ENCODE measurements around the gene ALDH3B1. TPM values are rescaled to one million over a fixed set of nuclear protein-coding genes. Genes with fewer than 3 reads are reported as not detected.

Gene ALDH3B1
- total RNA-seq, 1 donor from 2014 or later: 42.8 TPM

- Histone ChIP-seq H3K27me3 (no peaks in the 10 kb centered on the region), H3K36me3 (peaks cover 30 to 35% of the 10 kb centered on the region in 2 donors), H3K27ac (no peak overlapping the region), H3K9me3 (no peaks in the 10 kb centered on the region), H3K4me3 (no peak overlapping the region), H3K4me1 (no peaks in the 10 kb centered on the region)
- TF ChIP-seq CTCF (IDR thresholded peaks at IDR 0.05): no peak
- DNase-seq (ENCODE audit: low spot score in 2 of 2): no peak
- intact Hi-C loops (cut with DNase I): no loop called here
Observed at GRCh38 chr11:68065841-68066240, 55.7 kb downstream of the ALDH3B1 start.

- peaks cover 21 to 35% of the 10 kb centered on the region in 2 donors for H3K36me3 ChIP-seq
- no peaks in the 10 kb centered on the region for H3K9me3 ChIP-seq
- intact Hi-C loops (cut with DNase I): no loop called here
- H3K4me1 ChIP-seq: no peaks in the 10 kb centered on the region
- no peak overlapping the region for H3K4me3 ChIP-seq
- DNase-seq (ENCODE audit: low spot score in 2 of 2): no peak
- no peaks in the 10 kb centered on the region for H3K27me3 ChIP-seq
- H3K27ac ChIP-seq: no peak overlapping the region
- TF ChIP-seq CTCF (IDR thresholded peaks at IDR 0.05): no peak
Observed at GRCh38 chr11:68066742-68067141, 56.6 kb downstream of the ALDH3B1 start.

- Histone ChIP-seq H3K27ac (no peak overlapping the region), H3K36me3 (peaks cover 21 to 31% of the 10 kb centered on the region in 2 donors), H3K4me1 (no peaks in the 10 kb centered on the region), H3K27me3 (no peaks in the 10 kb centered on the region), H3K9me3 (no peaks in the 10 kb centered on the region), H3K4me3 (no peak overlapping the region)
- DNase-seq (ENCODE audit: low spot score in 2 of 2): no peak
- no peak for TF ChIP-seq CTCF (IDR thresholded peaks at IDR 0.05)
- intact Hi-C loops (cut with DNase I): no loop called here
Observed at GRCh38 chr11:68067991-68068390, 57.9 kb downstream of the ALDH3B1 start.

DNA sequence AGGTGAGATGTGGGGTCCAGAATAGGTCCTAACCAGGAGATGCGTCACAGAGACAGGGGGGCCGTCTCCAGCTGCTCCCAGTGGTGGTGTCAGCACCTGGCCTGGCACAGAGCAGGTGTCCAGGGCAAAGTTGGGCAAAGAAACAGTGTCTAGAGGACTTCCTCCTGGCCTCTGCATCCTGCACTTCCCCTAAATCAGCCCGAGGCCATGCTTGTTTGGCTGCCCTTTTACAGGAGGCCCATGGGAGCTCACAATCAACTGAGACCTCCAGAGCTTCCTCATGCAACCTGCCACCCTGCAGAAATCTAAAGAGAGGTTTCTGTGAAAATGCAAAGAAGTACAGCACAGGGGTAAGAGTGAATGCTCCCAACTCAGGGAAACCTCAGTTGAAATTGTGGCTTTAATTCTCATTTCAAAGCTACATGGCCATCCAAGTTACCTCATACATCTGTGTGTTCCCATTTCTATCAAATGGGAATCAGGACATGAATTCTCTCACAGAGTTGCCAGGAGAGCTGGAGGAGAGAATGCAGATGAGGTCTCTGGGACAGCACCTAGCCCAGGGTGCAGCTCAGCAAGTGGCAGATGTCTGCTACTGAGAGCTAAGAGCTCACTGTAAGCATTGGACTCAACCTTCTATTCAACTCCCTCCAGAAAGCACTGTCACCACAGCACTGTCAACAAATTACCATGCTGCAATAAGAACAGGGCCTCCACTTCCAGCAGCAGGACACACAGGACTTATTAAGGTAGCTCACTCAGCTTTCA lies 61.3 kb downstream of the ALDH3B1 start:
- no peak overlapping the region for H3K4me3 ChIP-seq
- no peak for TF ChIP-seq CTCF (IDR thresholded peaks at IDR 0.05)
- H3K36me3 ChIP-seq: peaks cover under 1 to 19% of the 10 kb centered on the region in 2 donors
- intact Hi-C loops (cut with DNase I): no loop called here
- H3K9me3 ChIP-seq: no peaks in the 10 kb centered on the region
- no peak overlapping the region for H3K27ac ChIP-seq
- DNase-seq (ENCODE audit: low spot score in 2 of 2): no peak
- H3K4me1 ChIP-seq: no peaks in the 10 kb centered on the region
- no peaks in the 10 kb centered on the region for H3K27me3 ChIP-seq

- H3K4me3 ChIP-seq: no peak overlapping the region
- H3K36me3 ChIP-seq: peaks cover 0 to 4% of the 10 kb centered on the region in 2 donors
- no peaks in the 10 kb centered on the region for H3K9me3 ChIP-seq
- no peak for TF ChIP-seq CTCF (IDR thresholded peaks at IDR 0.05)
- DNase-seq (ENCODE audit: low spot score in 2 of 2): no peak
- no peaks in the 10 kb centered on the region for H3K4me1 ChIP-seq
- no peaks in the 10 kb centered on the region for H3K27me3 ChIP-seq
- H3K27ac ChIP-seq: no peak overlapping the region
- intact Hi-C loops (cut with DNase I): no loop called here
Observed at GRCh38 chr11:68074584-68075352, 64.6 kb downstream of the ALDH3B1 start.
